K562 (cell line): Measurements from ENCODE around the gene GUCA1A. TPM values are rescaled to one million over a fixed set of nuclear protein-coding genes. Genes with fewer than 3 reads are reported as not detected.

Source experiments
- ADNP ChIP-seq: fragments of 200-800 bp; sonication (Bioruptor generic); IDR thresholded peaks from 2 replicates; pipeline ENCODE4 v1.6.1; 2016; ENCODE audit warnings: missing genetic modification characterization, missing compliant biosample characterization
- EP400 ChIP-seq: fragments of 450-650 bp; IDR thresholded peaks from 2 replicates; pipeline ENCODE4 v1.6.1; 2017; ENCODE audit warnings: antibody characterized with exemption, mild to moderate bottlenecking, moderate library complexity
- GABPB1 ChIP-seq: sonication (generic); formaldehyde crosslinking; IDR thresholded peaks from 2 replicates; pipeline ENCODE4 v1.8.0; 2022; ENCODE audit warnings: mild to moderate bottlenecking, missing genetic modification reagents
- GTF3C2 ChIP-seq: IDR thresholded peaks from 3 replicates; pipeline ENCODE4 v1.6.1; 2011; ENCODE audit warnings: borderline replicate concordance, mild to moderate bottlenecking, moderate library complexity; ENCODE audit not compliant: insufficient read length; ENCODE audit errors: extremely low read depth
- NFRKB ChIP-seq: fragments of 450-650 bp; IDR thresholded peaks from 2 replicates; pipeline ENCODE4 v1.6.1; 2016; ENCODE audit warnings: low read depth
- TFAP4 ChIP-seq: sonication (generic); formaldehyde crosslinking; IDR thresholded peaks from 2 replicates; pipeline ENCODE4 v1.8.0; 2022; ENCODE audit warnings: missing genetic modification reagents, mild to moderate bottlenecking, moderate library complexity, borderline replicate concordance
- ZNF583 ChIP-seq: fragments of 250-450 bp; sonication (Bioruptor Pico); IDR thresholded peaks from 2 replicates; pipeline ENCODE4 v1.4.0; 2020
- polyA plus RNA-seq, 8 experiments: library from polyadenylated mRNA; depleted of rRNA in 4 of 8; stranded (reverse) in 5 of 8; unstranded in 3 of 8; fragments of >200 nt; fragmentation: Nextera tagmentation in 2 of 8; fragmentation: Illumina TruSeq in 1 of 8; extraction: Ambion mirVana in 2 of 8; extraction: Trizol in 1 of 8; gene quantifications; 2 replicates each; pipeline versions ENCODE4 v1.2.1 to v1.2.3, GENCODE V29; 2011 to 2014; ENCODE audit warnings: inconsistent platforms in 1 of 8, missing spikeins in 1 of 8
- total RNA-seq, 7 experiments: library from RNA; depleted of rRNA in 6 of 7; stranded (reverse); fragments of >200 nt in 6 of 7; fragmentation: Illumina TruSeq in 2 of 7; extraction: Trizol in 2 of 7; gene quantifications; 2 replicates each; pipeline versions ENCODE4 v1.2.1 to v1.2.3, GENCODE V29; 2011 to 2021; ENCODE audit warnings: low replicate concordance in 1 of 7

Gene GUCA1A
- total and polyA plus RNA-seq, 9 of the 15 experiments (the other 6 are each of a cell fraction or from before 2014, with no cell fraction given), result not detected

- TF ChIP-seq TFAP4 (CRISPR knock-in tag), result peak; percentile 41; the same call in 1 of the 2 replicates
- TF ChIP-seq EP400, result peak; percentile 9; the same call in 1 of the 2 replicates
- 0 out of 2 replicates have a peak, but pooled peaks have one; percentile 39 for TF ChIP-seq ZNF583 (CRISPR knock-in tag)
- TF ChIP-seq GTF3C2, result peak; percentile 14
- peak; percentile 71 for TF ChIP-seq ADNP
- peak; percentile 55; the same call in 1 of the 2 replicates for TF ChIP-seq GABPB1 (CRISPR knock-in tag)
- 0 out of 2 replicates have a peak, but pooled peaks have one; percentile 25 for TF ChIP-seq NFRKB
Measured at GRCh38 chr6:42216495-42216894, 43.3 kb downstream of the GUCA1A start (continued).
